Measurements from ENCODE around the gene NCAPH2.

Gene NCAPH2

GRCh38 chr22:50526108-50526833, 18.2 kb downstream of the NCAPH2 start:
- CTCF ChIA-PET = interaction anchor here (0.7 to 2.2 kb wide), 19 partner anchors 9 to 176 kb away, joined by 3 to 11 read pairs (median 6); partner anchors contain the start of genes KLHDC7B, LMF2, NCAPH2 and SYCE3
- peak; percentile 72 for DNase-seq (ENCODE audit: extremely low spot score)
- TF ChIP-seq SP1 (IDR thresholded peaks at IDR 0.05) = no peak
- TF ChIP-seq LEF1 (IDR thresholded peaks at IDR 0.05; ENCODE audit: borderline replicate concordance) = peak; percentile 77; the same call in 1 of the 2 replicates
- TF ChIP-seq TARDBP (IDR thresholded peaks at IDR 0.05) = peak; percentile 58; the same call in 1 of the 2 replicates
- POLR2A ChIA-PET = interaction anchor here (0.7 to 7.1 kb wide), 45 partner anchors 11 to 282 kb away, joined by 3 to 193 read pairs (median 5); partner anchors contain the start of genes ARSA, CHKB, HDAC10 and KLHDC7B

DNA sequence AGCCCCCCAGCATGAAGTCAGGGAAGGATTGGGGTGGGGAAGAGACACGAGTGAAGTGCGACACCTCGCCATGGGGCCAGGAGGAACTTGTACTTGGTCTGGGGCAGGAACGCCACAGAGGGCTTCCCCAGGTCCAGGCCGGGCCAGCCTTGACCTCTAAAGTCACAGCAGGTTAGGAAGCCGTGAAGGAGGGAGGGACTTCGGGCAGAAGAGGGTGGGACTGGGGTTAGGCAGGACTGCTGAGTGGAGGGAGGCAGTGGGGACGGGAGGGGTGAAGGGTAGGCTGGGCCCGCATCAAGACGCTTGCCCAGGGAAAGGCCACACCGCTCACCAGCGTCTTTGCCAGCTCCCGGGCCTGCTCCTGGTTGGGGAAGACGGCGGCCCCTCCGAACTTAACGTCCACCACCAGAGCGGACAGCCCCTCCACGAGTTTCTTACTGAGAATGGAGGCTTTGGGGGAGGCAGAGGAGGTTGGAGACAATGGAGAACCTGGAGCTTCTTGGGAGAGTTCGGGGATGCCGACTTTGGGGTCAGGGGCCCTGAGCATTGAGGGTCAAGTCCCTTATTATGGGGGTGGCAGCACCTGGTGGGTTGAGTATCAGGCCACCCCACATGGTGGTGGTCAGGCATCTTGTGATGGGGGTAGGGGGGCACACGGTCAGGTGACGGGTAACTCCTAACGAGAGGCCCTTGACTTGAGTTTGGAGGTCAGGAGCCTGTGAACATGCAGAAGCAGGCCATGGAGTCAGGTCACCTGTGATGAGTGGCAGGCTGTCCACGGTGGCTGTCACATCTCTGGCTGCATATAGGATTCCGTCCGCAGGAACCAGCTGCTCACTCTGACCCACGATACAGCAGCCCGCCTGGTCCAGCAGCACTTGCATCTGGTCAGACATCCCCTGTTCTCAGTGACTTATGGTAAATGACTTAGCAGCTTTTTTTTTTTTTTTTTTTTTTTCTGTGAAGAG, 19.1 kb downstream of the NCAPH2 start:
- DNase-seq (ENCODE audit: extremely low spot score) = no peak
- no peak for TF ChIP-seq ELF4 (IDR thresholded peaks at IDR 0.05)
- TF ChIP-seq NFRKB (IDR thresholded peaks at IDR 0.05) = no peak
- no peak for TF ChIP-seq LEF1 (IDR thresholded peaks at IDR 0.05; ENCODE audit: borderline replicate concordance)
- TF ChIP-seq FOXA1 (IDR thresholded peaks at IDR 0.05) = no peak
- TF ChIP-seq FOXK2 (IDR thresholded peaks at IDR 0.05) = no peak
- no peak for TF ChIP-seq FOXM1 (IDR thresholded peaks at IDR 0.05; ENCODE audit: borderline replicate concordance)
- TF ChIP-seq TARDBP (IDR thresholded peaks at IDR 0.05) = no peak
- no peak for TF ChIP-seq HDGF (IDR thresholded peaks at IDR 0.05; ENCODE audit: borderline replicate concordance)
- TF ChIP-seq ZNF384 (IDR thresholded peaks at IDR 0.05) = no peak
- no peak for TF ChIP-seq BHLHE40 (IDR thresholded peaks at IDR 0.05; ENCODE audit: borderline replicate concordance)
- TF ChIP-seq, protein P1, sequence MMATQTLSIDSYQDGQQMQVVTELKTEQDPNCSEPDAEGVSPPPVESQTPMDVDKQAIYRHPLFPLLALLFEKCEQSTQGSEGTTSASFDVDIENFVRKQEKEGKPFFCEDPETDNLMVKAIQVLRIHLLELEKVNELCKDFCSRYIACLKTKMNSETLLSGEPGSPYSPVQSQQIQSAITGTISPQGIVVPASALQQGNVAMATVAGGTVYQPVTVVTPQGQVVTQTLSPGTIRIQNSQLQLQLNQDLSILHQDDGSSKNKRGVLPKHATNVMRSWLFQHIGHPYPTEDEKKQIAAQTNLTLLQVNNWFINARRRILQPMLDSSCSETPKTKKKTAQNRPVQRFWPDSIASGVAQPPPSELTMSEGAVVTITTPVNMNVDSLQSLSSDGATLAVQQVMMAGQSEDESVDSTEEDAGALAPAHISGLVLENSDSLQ (IDR thresholded peaks at IDR 0.05) = no peak; the same call in 1 of the 2 replicates
- TF ChIP-seq ARNT (IDR thresholded peaks at IDR 0.05) = no peak
- no peak for TF ChIP-seq SUZ12 (IDR thresholded peaks at IDR 0.05)
- TF ChIP-seq CTBP1 (IDR thresholded peaks at IDR 0.05; ENCODE audit: borderline replicate concordance) = no peak
- TF ChIP-seq L3MBTL2 (conservative IDR thresholded peaks at IDR 0.05) = no peak
- TF ChIP-seq SP1 (IDR thresholded peaks at IDR 0.05) = no peak
- CTCF ChIA-PET = interaction anchor here (0.6 kb wide), 2 partner anchors 56 to 193 kb away, joined by 3 read pairs; partner anchors contain the start of gene CHKB
- POLR2A ChIA-PET = interaction anchor here (2.4 to 7.1 kb wide), 3 partner anchors 18 to 94 kb away, joined by 11 to 193 read pairs (median 59); partner anchors contain the start of genes LMF2, NCAPH2 and SYCE3

DNA sequence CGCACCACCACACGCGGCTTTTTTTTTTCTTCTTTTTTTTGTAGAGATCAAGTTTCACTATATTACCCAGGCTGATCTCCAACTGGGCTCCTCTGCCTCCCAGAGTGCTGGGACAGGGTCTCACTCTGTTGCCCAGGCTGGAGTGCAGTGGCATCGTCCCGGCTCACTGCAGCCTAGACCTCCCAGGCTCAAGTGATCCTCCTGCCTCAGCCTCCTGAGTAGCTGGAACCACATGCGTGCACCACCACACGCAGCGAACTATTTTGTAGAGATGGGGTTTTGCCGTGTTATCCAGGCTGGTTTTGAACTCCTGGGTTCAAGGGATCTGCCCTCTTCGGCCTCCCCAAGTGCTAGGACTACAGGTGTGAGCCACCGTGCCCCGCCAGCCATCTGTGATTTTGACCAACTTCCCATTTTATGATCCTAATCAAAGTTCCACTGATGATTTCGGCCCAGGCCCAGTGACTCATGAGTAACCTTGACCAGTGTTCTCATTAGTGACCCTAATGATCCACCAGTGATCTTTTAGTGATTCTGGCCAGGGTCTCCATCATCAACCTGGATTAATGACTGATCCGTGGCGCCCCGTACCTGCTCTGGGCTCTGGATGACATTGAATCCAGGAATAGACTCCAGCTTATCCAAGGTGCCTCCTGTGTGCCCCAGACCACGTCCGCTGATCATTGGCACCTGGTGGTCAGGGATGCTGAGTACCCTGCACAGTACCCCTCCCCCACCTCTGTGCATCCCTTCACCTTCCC, 20.1 kb downstream of the NCAPH2 start:
- TF ChIP-seq SUZ12 (IDR thresholded peaks at IDR 0.05) (no peak), ZNF384 (IDR thresholded peaks at IDR 0.05) (no peak), NFRKB (IDR thresholded peaks at IDR 0.05) (no peak), FOXK2 (IDR thresholded peaks at IDR 0.05) (no peak), FOXA1 (IDR thresholded peaks at IDR 0.05) (no peak), ELF4 (IDR thresholded peaks at IDR 0.05) (no peak), LEF1 (IDR thresholded peaks at IDR 0.05; ENCODE audit: borderline replicate concordance) (no peak), ARNT (IDR thresholded peaks at IDR 0.05) (no peak), BHLHE40 (IDR thresholded peaks at IDR 0.05; ENCODE audit: borderline replicate concordance) (no peak), CTBP1 (IDR thresholded peaks at IDR 0.05; ENCODE audit: borderline replicate concordance) (no peak), FOXM1 (IDR thresholded peaks at IDR 0.05; ENCODE audit: borderline replicate concordance) (no peak), HDGF (IDR thresholded peaks at IDR 0.05; ENCODE audit: borderline replicate concordance) (no peak), SP1 (IDR thresholded peaks at IDR 0.05) (no peak), TARDBP (IDR thresholded peaks at IDR 0.05) (no peak), L3MBTL2 (conservative IDR thresholded peaks at IDR 0.05) (no peak)
- TF ChIP-seq, protein P1 (IDR thresholded peaks at IDR 0.05) = no peak
- CTCF ChIA-PET = no interaction called here
- DNase-seq (ENCODE audit: extremely low spot score) = no peak
- POLR2A ChIA-PET = interaction anchor here (0.6 to 7.1 kb wide), 2 partner anchors 19 kb away, joined by 3 to 193 read pairs; partner anchors contain the start of genes LMF2 and NCAPH2

GRCh38 chr22:50528682-50529415, 20.8 kb downstream of the NCAPH2 start:
- ChIA-PET POLR2A (interaction anchor here (0.6 kb wide), 1 partner anchor 20 kb away, joined by 3 read pairs; no protein-coding TSS in a partner anchor), CTCF (no interaction called here)
- TF ChIP-seq ARNT (IDR thresholded peaks at IDR 0.05) (no peak), SP1 (IDR thresholded peaks at IDR 0.05) (no peak), L3MBTL2 (conservative IDR thresholded peaks at IDR 0.05) (0 out of 2 replicates have a peak, but pooled peaks have one; percentile 27), SUZ12 (IDR thresholded peaks at IDR 0.05) (no peak), FOXK2 (IDR thresholded peaks at IDR 0.05) (no peak)
- DNase-seq (ENCODE audit: extremely low spot score) = no peak

GRCh38 chr22:50529416-50529896, 21.4 kb downstream of the NCAPH2 start:
- no peak for DNase-seq (ENCODE audit: extremely low spot score)
- no peak for TF ChIP-seq HDGF (IDR thresholded peaks at IDR 0.05; ENCODE audit: borderline replicate concordance)
- TF ChIP-seq BHLHE40 (IDR thresholded peaks at IDR 0.05; ENCODE audit: borderline replicate concordance) = no peak
- no peak for TF ChIP-seq FOXK2 (IDR thresholded peaks at IDR 0.05)
- TF ChIP-seq ELF4 (IDR thresholded peaks at IDR 0.05) = no peak
- no peak for TF ChIP-seq ARNT (IDR thresholded peaks at IDR 0.05)
- no peak for TF ChIP-seq CTBP1 (IDR thresholded peaks at IDR 0.05; ENCODE audit: borderline replicate concordance)
- TF ChIP-seq SUZ12 (IDR thresholded peaks at IDR 0.05) = no peak
- no peak for TF ChIP-seq TARDBP (IDR thresholded peaks at IDR 0.05)
- TF ChIP-seq FOXM1 (IDR thresholded peaks at IDR 0.05; ENCODE audit: borderline replicate concordance) = no peak
- TF ChIP-seq LEF1 (IDR thresholded peaks at IDR 0.05; ENCODE audit: borderline replicate concordance) = no peak
- no peak for TF ChIP-seq ZNF384 (IDR thresholded peaks at IDR 0.05)
- TF ChIP-seq SP1 (IDR thresholded peaks at IDR 0.05) = no peak
- TF ChIP-seq, protein P1 (IDR thresholded peaks at IDR 0.05) = no peak
- TF ChIP-seq NFRKB (IDR thresholded peaks at IDR 0.05) = no peak
- TF ChIP-seq L3MBTL2 (conservative IDR thresholded peaks at IDR 0.05) = no peak
- no peak for TF ChIP-seq FOXA1 (IDR thresholded peaks at IDR 0.05)
- POLR2A ChIA-PET = no interaction called here
- CTCF ChIA-PET = no interaction called here
